ENCODE measurements around the gene PANK4.

GRCh38 chr1:2497891-2498290 is 28.5 kb downstream of the PANK4 start:
- TF ChIP-seq, protein P1, sequence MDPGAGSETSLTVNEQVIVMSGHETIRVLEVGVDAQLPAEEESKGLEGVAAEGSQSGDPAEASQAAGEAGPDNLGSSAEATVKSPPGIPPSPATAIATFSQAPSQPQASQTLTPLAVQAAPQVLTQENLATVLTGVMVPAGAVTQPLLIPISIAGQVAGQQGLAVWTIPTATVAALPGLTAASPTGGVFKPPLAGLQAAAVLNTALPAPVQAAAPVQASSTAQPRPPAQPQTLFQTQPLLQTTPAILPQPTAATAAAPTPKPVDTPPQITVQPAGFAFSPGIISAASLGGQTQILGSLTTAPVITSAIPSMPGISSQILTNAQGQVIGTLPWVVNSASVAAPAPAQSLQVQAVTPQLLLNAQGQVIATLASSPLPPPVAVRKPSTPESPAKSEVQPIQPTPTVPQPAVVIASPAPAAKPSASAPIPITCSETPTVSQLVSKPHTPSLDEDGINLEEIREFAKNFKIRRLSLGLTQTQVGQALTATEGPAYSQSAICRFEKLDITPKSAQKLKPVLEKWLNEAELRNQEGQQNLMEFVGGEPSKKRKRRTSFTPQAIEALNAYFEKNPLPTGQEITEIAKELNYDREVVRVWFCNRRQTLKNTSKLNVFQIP (CRISPR knock-in tag; IDR thresholded peaks at IDR 0.05; ENCODE audit: borderline replicate concordance, low read depth): no peak
- TF ChIP-seq, protein P2, sequence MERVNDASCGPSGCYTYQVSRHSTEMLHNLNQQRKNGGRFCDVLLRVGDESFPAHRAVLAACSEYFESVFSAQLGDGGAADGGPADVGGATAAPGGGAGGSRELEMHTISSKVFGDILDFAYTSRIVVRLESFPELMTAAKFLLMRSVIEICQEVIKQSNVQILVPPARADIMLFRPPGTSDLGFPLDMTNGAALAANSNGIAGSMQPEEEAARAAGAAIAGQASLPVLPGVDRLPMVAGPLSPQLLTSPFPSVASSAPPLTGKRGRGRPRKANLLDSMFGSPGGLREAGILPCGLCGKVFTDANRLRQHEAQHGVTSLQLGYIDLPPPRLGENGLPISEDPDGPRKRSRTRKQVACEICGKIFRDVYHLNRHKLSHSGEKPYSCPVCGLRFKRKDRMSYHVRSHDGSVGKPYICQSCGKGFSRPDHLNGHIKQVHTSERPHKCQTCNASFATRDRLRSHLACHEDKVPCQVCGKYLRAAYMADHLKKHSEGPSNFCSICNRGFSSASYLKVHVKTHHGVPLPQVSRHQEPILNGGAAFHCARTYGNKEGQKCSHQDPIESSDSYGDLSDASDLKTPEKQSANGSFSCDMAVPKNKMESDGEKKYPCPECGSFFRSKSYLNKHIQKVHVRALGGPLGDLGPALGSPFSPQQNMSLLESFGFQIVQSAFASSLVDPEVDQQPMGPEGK (CRISPR knock-in tag; IDR thresholded peaks at IDR 0.05; ENCODE audit: borderline replicate concordance): no peak

All from SK-N-SH treated with all-trans-retinoic acid at 6 μM for 48 hours (cell line).